22Rv1 (cell line): ENCODE data around the gene RET.

ENCODE experiments used
- CTCF ChIP-seq: fragments of 450-650 bp; IDR thresholded peaks from 2 replicates; pipeline ENCODE4 v1.5.1; 2017; ENCODE audit warnings: mild to moderate bottlenecking
- ZFX ChIP-seq: fragments of 450-650 bp; IDR thresholded peaks from 2 replicates; pipeline ENCODE4 v1.6.1; 2017; ENCODE audit warnings: antibody characterized with exemption, borderline replicate concordance

- no peak for TF ChIP-seq CTCF
- no peak for TF ChIP-seq ZFX
Measured at GRCh38 chr10:43136995-43137716, 60.3 kb downstream of the RET start.
